ENCODE data around the gene TMEM132C. TPM values are rescaled to one million over a fixed set of nuclear protein-coding genes. Genes with fewer than 3 reads are reported as not detected.

TMEM132C gene
- total RNA-seq, 1 experiment from 2014 or later: not detected

DNA sequence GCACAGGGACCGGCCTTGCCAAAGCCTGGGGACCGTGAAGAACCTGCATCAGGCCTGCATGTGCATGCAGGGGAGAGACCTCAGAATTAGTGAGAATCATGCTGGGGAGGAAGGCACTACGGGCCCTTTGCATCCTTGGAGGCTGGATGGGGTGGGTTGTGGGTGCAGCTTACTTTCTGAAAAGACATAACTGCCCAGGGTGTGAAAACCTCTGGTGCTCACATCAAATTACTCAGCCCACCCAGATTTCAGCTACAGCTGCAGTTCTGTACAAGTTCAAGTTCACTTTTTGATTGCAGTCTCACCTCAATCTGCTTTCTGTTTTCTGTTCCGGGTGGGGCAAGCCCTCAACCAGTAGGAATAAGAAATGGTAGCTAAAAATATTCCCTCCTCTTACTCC is 426.1 kb downstream of the TMEM132C start (continued):
- TF ChIP-seq ATF3 (CRISPR knock-in tag; conservative IDR thresholded peaks at IDR 0.05) (no peak), FOXK1 (CRISPR knock-in tag; IDR thresholded peaks at IDR 0.05) (no peak), MYBL2 (CRISPR knock-in tag; IDR thresholded peaks at IDR 0.05) (no peak)

- Mint-ChIP-seq H3K9me3 (peaks cover 52% of the 10 kb centered on the region), H3K36me3 (peaks cover 51% of the 10 kb centered on the region), H3K27ac (no peak overlapping the region), H3K4me1 (no peaks in the 10 kb centered on the region), H3K4me3 (no peak overlapping the region), H3K27me3 (ENCODE audit: low read depth) (peaks cover 16% of the 10 kb centered on the region)
- ChIA-PET POLR2A (no interaction called here), CTCF (no interaction called here)
- no peak for ATAC-seq
- TF ChIP-seq ESRRA (CRISPR knock-in tag; IDR thresholded peaks at IDR 0.05; ENCODE audit: borderline replicate concordance) (no peak), ZBTB21 (CRISPR knock-in tag; IDR thresholded peaks at IDR 0.05; ENCODE audit: borderline replicate concordance) (no peak), TEAD1 (CRISPR knock-in tag; IDR thresholded peaks at IDR 0.05) (no peak), CBFB (CRISPR knock-in tag; IDR thresholded peaks at IDR 0.05; ENCODE audit: low read depth) (no peak), ZMAT4 (CRISPR knock-in tag; IDR thresholded peaks at IDR 0.05) (no peak), ZNF671 (CRISPR knock-in tag; IDR thresholded peaks at IDR 0.05) (no peak), ZNF263 (CRISPR knock-in tag; IDR thresholded peaks at IDR 0.05; ENCODE audit: low read depth) (no peak), STAT6 (CRISPR knock-in tag; conservative IDR thresholded peaks at IDR 0.05; ENCODE audit: low read depth) (no peak), RELA (CRISPR knock-in tag; IDR thresholded peaks at IDR 0.05; ENCODE audit: borderline replicate concordance) (no peak), FOXJ3 (CRISPR knock-in tag; IDR thresholded peaks at IDR 0.05; ENCODE audit: borderline replicate concordance) (no peak)
- TF ChIP-seq, protein P1, sequence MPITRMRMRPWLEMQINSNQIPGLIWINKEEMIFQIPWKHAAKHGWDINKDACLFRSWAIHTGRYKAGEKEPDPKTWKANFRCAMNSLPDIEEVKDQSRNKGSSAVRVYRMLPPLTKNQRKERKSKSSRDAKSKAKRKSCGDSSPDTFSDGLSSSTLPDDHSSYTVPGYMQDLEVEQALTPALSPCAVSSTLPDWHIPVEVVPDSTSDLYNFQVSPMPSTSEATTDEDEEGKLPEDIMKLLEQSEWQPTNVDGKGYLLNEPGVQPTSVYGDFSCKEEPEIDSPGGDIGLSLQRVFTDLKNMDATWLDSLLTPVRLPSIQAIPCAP (CRISPR knock-in tag; IDR thresholded peaks at IDR 0.05): no peak
- TF ChIP-seq, protein P2, sequence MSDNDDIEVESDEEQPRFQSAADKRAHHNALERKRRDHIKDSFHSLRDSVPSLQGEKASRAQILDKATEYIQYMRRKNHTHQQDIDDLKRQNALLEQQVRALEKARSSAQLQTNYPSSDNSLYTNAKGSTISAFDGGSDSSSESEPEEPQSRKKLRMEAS (CRISPR knock-in tag; IDR thresholded peaks at IDR 0.05): no peak
- DNase-seq (ENCODE audit: low spot score): no peak
Observed at GRCh38 chr12:128693771-128694170, 426.8 kb downstream of the TMEM132C start.

DNA sequence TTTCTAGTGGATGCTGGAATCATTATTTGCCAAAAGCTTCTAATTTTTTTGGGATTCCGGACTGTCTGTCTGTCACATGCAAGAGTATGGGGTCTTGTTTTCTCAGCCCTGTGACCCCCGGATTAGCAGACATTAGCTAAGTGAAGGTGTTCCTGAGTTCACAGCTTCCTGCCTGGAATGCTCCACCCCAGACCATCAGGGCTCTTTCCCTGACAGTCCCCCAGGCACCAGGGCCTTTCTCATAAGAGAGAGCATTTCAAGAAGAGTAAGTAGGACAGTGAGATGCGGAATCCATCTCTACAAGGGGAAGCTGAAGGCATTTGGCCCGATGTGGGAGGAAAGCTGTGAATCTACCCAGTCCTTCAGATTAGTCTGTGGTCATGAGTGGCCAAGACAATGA is 427.5 kb downstream of the TMEM132C start:
- no peak for ATAC-seq
- peaks cover 55% of the 10 kb centered on the region for H3K36me3 Mint-ChIP-seq
- H3K27ac Mint-ChIP-seq: no peak overlapping the region
- TF ChIP-seq, protein P3, sequence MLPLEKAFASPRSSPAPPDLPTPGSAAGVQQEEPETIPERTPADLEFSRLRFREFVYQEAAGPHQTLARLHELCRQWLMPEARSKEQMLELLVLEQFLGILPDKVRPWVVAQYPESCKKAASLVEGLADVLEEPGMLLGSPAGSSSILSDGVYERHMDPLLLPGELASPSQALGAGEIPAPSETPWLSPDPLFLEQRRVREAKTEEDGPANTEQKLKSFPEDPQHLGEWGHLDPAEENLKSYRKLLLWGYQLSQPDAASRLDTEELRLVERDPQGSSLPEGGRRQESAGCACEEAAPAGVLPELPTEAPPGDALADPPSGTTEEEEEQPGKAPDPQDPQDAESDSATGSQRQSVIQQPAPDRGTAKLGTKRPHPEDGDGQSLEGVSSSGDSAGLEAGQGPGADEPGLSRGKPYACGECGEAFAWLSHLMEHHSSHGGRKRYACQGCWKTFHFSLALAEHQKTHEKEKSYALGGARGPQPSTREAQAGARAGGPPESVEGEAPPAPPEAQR (CRISPR knock-in tag; IDR thresholded peaks at IDR 0.05): no peak
- TF ChIP-seq, protein P4, sequence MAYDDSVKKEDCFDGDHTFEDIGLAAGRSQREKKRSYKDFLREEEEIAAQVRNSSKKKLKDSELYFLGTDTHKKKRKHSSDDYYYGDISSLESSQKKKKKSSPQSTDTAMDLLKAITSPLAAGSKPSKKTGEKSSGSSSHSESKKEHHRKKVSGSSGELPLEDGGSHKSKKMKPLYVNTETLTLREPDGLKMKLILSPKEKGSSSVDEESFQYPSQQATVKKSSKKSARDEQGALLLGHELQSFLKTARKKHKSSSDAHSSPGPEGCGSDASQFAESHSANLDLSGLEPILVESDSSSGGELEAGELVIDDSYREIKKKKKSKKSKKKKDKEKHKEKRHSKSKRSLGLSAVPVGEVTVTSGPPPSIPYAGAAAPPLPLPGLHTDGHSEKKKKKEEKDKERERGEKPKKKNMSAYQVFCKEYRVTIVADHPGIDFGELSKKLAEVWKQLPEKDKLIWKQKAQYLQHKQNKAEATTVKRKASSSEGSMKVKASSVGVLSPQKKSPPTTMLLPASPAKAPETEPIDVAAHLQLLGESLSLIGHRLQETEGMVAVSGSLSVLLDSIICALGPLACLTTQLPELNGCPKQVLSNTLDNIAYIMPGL (CRISPR knock-in tag; IDR thresholded peaks at IDR 0.05): no peak
- TF ChIP-seq ZNF138 (CRISPR knock-in tag; conservative IDR thresholded peaks at IDR 0.05) (no peak), CREM (CRISPR knock-in tag; IDR thresholded peaks at IDR 0.05) (no peak)
- TF ChIP-seq, protein P5, sequence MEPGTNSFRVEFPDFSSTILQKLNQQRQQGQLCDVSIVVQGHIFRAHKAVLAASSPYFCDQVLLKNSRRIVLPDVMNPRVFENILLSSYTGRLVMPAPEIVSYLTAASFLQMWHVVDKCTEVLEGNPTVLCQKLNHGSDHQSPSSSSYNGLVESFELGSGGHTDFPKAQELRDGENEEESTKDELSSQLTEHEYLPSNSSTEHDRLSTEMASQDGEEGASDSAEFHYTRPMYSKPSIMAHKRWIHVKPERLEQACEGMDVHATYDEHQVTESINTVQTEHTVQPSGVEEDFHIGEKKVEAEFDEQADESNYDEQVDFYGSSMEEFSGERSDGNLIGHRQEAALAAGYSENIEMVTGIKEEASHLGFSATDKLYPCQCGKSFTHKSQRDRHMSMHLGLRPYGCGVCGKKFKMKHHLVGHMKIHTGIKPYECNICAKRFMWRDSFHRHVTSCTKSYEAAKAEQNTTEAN (CRISPR knock-in tag; IDR thresholded peaks at IDR 0.05): no peak
- H3K9me3 Mint-ChIP-seq: peaks cover 55% of the 10 kb centered on the region
- POLR2A ChIA-PET: no interaction called here
- H3K4me1 Mint-ChIP-seq: no peaks in the 10 kb centered on the region
- H3K27me3 Mint-ChIP-seq (ENCODE audit: low read depth): peaks cover 18% of the 10 kb centered on the region
- CTCF ChIA-PET: no interaction called here
- no peak for DNase-seq (ENCODE audit: low spot score)
- no peak overlapping the region for H3K4me3 Mint-ChIP-seq

Data from WTC11 (cell line).